HL-60 (cell line): Measurements from ENCODE around the gene ERICH4.

Source experiments
- DNase-seq, 2 experiments: peaks; one replicate each; pipeline ENCODE4 v3.0.0-alpha.2; 2010 to 2020; ENCODE audit warnings: low read depth in 1 of 2, low spot score in 1 of 2
- H3K27ac ChIP-seq: fragments of 250-450 bp; sonication (Bioruptor Pico); replicated peaks from 2 replicates; pipeline ENCODE4 v1.5.1; 2020; ENCODE audit warnings: mild to moderate bottlenecking, moderate library complexity
- H3K27me3 ChIP-seq: fragments of 250-450 bp; sonication (Bioruptor Pico); 2 replicates; pipeline ENCODE4 v1.5.1; 2021; ENCODE audit warnings: mild to moderate bottlenecking, moderate library complexity; ENCODE audit not compliant: insufficient read depth, poor library complexity, severe bottlenecking
- H3K4me3 ChIP-seq: replicated peaks from 2 replicates; pipeline ENCODE4 v1.5.1; 2011; ENCODE audit warnings: mild to moderate bottlenecking, control low read depth, low read length; ENCODE audit not compliant: insufficient read depth
- CTCF ChIP-seq: IDR thresholded peaks from one replicate; pipeline ENCODE4 v1.5.1; 2011; ENCODE audit warnings: low read length, control low read depth, inconsistent platforms; ENCODE audit not compliant: insufficient read depth
- GABPA ChIP-seq: IDR thresholded peaks from 2 replicates; pipeline ENCODE4 v1.6.1; 2012; ENCODE audit warnings: low read depth
- POLR2AphosphoS5 ChIP-seq: IDR thresholded peaks from 2 replicates; pipeline ENCODE4 v1.6.1; 2012; ENCODE audit warnings: low read depth
- REST ChIP-seq: IDR thresholded peaks from 2 replicates; pipeline ENCODE4 v1.6.1; 2012; ENCODE audit warnings: low read depth; ENCODE audit not compliant: insufficient replicate concordance
- SPI1 ChIP-seq: IDR thresholded peaks from 2 replicates; pipeline ENCODE4 v1.6.1; 2012; ENCODE audit warnings: low read depth, mild to moderate bottlenecking, borderline replicate concordance

The ERICH4 gene

GRCh38 chr19:41399525-41399924 lies 43.4 kb upstream of the ERICH4 start:
- no peak for DNase-seq
- H3K4me3 ChIP-seq = no peak overlapping the region
- no peaks in the 10 kb centered on the region for H3K27me3 ChIP-seq
- no peak overlapping the region for H3K27ac ChIP-seq
- no peak for TF ChIP-seq REST
- TF ChIP-seq GABPA = no peak
- no peak for TF ChIP-seq POLR2AphosphoS5
- no peak for TF ChIP-seq SPI1
- no peak for TF ChIP-seq CTCF

- Histone ChIP-seq H3K4me3 (no peak overlapping the region), H3K27ac (no peak overlapping the region), H3K27me3 (no peaks in the 10 kb centered on the region)
- DNase-seq = no peak
- TF ChIP-seq GABPA = no peak
- no peak for TF ChIP-seq CTCF
- TF ChIP-seq POLR2AphosphoS5 = no peak
- TF ChIP-seq SPI1 = no peak
- no peak for TF ChIP-seq REST
Observed at GRCh38 chr19:41401483-41401882, 41.5 kb upstream of the ERICH4 start.

DNA sequence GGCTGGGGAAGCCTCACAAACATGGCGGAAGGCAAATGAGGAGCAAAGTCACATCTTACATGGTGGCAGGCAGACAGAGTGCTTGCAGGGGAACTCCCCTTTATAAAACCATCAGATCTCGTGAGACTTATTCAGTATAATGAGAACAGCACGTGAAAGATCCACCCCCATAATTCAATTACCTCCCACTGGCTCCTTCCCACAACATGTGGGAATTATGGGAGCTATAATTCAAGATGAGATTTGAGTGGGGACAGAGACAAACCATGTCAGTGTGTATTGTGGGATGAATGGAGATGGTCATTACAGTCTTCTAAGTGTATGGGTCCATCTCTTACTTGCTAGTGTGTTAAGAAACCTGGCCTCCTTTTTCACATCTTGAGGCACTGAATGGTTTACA lies 40.9 kb upstream of the ERICH4 start:
- Histone ChIP-seq H3K27me3 (no peaks in the 10 kb centered on the region), H3K4me3 (no peak overlapping the region), H3K27ac (no peak overlapping the region)
- TF ChIP-seq CTCF = no peak
- TF ChIP-seq POLR2AphosphoS5 = no peak
- TF ChIP-seq SPI1 = no peak
- TF ChIP-seq REST = no peak
- no peak for TF ChIP-seq GABPA
- no peak for DNase-seq
